Endodermal cell (in vitro differentiated cells): Measurements from ENCODE around the gene ADK. TPM values are rescaled to one million over a fixed set of nuclear protein-coding genes. Genes with fewer than 3 reads are reported as not detected.

Source experiments
- DNase-seq: peaks from one replicate; pipeline ENCODE4 v3.0.0-alpha.2; 2017
- H3K27ac ChIP-seq: 2 replicates; pipeline ENCODE4 v1.5.1; 2013; ENCODE audit warnings: mild to moderate bottlenecking, low read depth, low read length, moderate library complexity
- H3K27me3 ChIP-seq: 2 replicates; pipeline ENCODE4 v1.6.1; 2013; ENCODE audit warnings: mild to moderate bottlenecking, low read length, moderate library complexity; ENCODE audit not compliant: insufficient read depth, control insufficient read depth, poor library complexity, severe bottlenecking
- H3K36me3 ChIP-seq: 2 replicates; pipeline ENCODE4 v1.7.0; 2013; ENCODE audit warnings: mild to moderate bottlenecking, low read length, moderate library complexity; ENCODE audit not compliant: control insufficient read depth, insufficient read depth
- H3K4me1 ChIP-seq: one replicate; pipeline ENCODE4 v1.7.0; 2013; ENCODE audit warnings: low read length; ENCODE audit not compliant: control insufficient read depth, insufficient read depth
- H3K4me3 ChIP-seq: 2 replicates; pipeline ENCODE4 v1.5.1; 2013; ENCODE audit warnings: mild to moderate bottlenecking, low read length, moderate library complexity
- H3K9ac ChIP-seq: 2 replicates; pipeline ENCODE4 v1.6.1; 2013; ENCODE audit warnings: mild to moderate bottlenecking, low read length, moderate library complexity; ENCODE audit not compliant: poor library complexity, severe bottlenecking; ENCODE audit errors: extremely low read depth
- H3K9me3 ChIP-seq: 2 replicates; pipeline ENCODE4 v1.6.1; 2013; ENCODE audit warnings: mild to moderate bottlenecking, low read length, moderate library complexity; ENCODE audit not compliant: control insufficient read depth
- H3K27ac Mint-ChIP-seq: 2 replicates; pipeline ENCODE4 v1.8.0; 2020; ENCODE audit warnings: mixed read lengths
- H3K27me3 Mint-ChIP-seq: 2 replicates; pipeline ENCODE4 v1.8.0; 2021; ENCODE audit warnings: mild to moderate bottlenecking, mixed read lengths; ENCODE audit not compliant: insufficient read depth
- H3K36me3 Mint-ChIP-seq: 2 replicates; pipeline ENCODE4 v1.8.0; 2020; ENCODE audit warnings: low read depth, mixed read lengths
- H3K4me1 Mint-ChIP-seq: 2 replicates; pipeline ENCODE4 v1.8.0; 2020; ENCODE audit warnings: mixed read lengths
- H3K4me3 Mint-ChIP-seq: 2 replicates; pipeline ENCODE4 v1.8.0; 2020; ENCODE audit warnings: mild to moderate bottlenecking, moderate library complexity, mixed read lengths
- H3K9me3 Mint-ChIP-seq: 2 replicates; pipeline ENCODE4 v1.8.0; 2020; ENCODE audit warnings: mild to moderate bottlenecking, mixed read lengths
- CTCF ChIP-seq: fragments of 200-600 bp; sonication (generic); conservative IDR thresholded peaks from 2 replicates; pipeline ENCODE4 v1.5.0; 2021; ENCODE audit warnings: antibody characterized with exemption, mild to moderate bottlenecking
- WGBS, 2 experiments: methylation state at CpG; one replicate each; pipeline versions ENCODE4 v1.1.5 to v1.1.7; 2013; ENCODE audit warnings: missing lambda C conversion rate in 2 of 2, mixed read lengths in 1 of 2; ENCODE audit not compliant: insufficient coverage in 1 of 2, insufficient read length in 1 of 2; 5-methylcytosine and 5-hydroxymethylcytosine counted together
- total RNA-seq, 2 donors: library from RNA; stranded (reverse); fragmentation: NEBNext Ultra II Directional in 1 of 2; extraction: Animal tissue kit (Norgen Biotek cat#: 25700) in 1 of 2; gene quantifications; 2 replicates in 1 of 2; 3 replicates in 1 of 2; pipeline ENCODE4 v1.2.1, GENCODE V29; 2021

ADK gene
- total RNA-seq, 2 donors from 2014 or later: 23.6 to 36.7 TPM

DNA sequence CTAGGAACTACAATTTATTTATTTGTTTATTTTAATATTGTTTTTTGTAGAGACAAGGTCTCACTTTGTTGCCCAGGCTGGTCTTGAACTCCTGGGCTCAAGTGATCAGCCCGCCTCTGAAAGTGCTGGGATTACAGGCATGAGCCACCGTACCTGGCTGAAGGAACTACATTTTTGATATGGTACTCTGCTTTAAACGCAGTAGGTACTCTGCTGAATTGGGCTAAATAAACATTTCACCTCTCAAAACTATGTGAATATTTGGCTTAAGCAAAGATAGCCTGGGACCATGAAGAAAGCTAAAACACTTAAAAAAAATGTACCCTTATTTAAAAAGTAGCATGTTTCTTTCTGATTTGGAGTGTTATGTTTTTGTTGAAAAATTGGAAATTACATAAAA is 138.2 kb downstream of the ADK start:
- Histone ChIP-seq H3K9me3 (peaks cover 4% of the 10 kb centered on the region), H3K4me3 (no peak overlapping the region), H3K9ac (no peak overlapping the region), H3K4me1 (no peaks in the 10 kb centered on the region), H3K27me3 (no peaks in the 10 kb centered on the region), H3K27ac (no peak overlapping the region), H3K36me3 (no peaks in the 10 kb centered on the region)
- no peak for TF ChIP-seq CTCF
- WGBS, 2 experiments: 91 to 94% methylated on average over 3 of the region's 3 CpGs
- no peak overlapping the region for H3K4me3 Mint-ChIP-seq
- no peaks in the 10 kb centered on the region for H3K27me3 Mint-ChIP-seq
- no peak overlapping the region for H3K27ac Mint-ChIP-seq
- H3K9me3 Mint-ChIP-seq: no peaks in the 10 kb centered on the region
- H3K4me1 Mint-ChIP-seq: no peaks in the 10 kb centered on the region
- DNase-seq: no peak
- H3K36me3 Mint-ChIP-seq: no peaks in the 10 kb centered on the region

DNA sequence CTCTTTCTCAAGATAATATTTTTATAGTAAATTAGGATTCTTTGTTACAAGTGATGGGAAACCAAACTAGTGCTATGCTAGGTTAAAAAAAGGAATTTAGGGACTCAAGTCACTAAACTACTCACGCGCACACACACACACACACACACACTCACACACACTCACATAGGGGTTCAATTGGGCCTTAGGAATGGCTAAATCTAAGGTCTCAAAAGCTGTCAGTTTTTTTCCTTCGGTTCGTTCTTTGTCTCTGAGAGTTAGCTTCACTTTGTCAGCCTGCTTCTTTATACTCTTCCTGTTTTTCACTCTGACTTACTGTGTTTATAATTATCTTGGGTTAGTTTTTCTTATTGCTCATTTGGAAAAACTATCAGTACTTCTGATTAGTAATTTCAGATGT is 138.9 kb downstream of the ADK start:
- H3K36me3 Mint-ChIP-seq: no peaks in the 10 kb centered on the region
- WGBS, 2 experiments: 72 to 83% methylated on average over 1 to 4 of the region's 4 CpGs
- Histone ChIP-seq H3K27me3 (no peaks in the 10 kb centered on the region), H3K27ac (no peak overlapping the region), H3K9ac (no peak overlapping the region), H3K4me3 (no peak overlapping the region), H3K9me3 (no peaks in the 10 kb centered on the region), H3K4me1 (no peaks in the 10 kb centered on the region), H3K36me3 (no peaks in the 10 kb centered on the region)
- no peak for DNase-seq
- no peak overlapping the region for H3K4me3 Mint-ChIP-seq
- H3K27me3 Mint-ChIP-seq: no peaks in the 10 kb centered on the region
- no peaks in the 10 kb centered on the region for H3K4me1 Mint-ChIP-seq
- H3K9me3 Mint-ChIP-seq: no peaks in the 10 kb centered on the region
- TF ChIP-seq CTCF: no peak
- H3K27ac Mint-ChIP-seq: no peak overlapping the region

GRCh38 chr10:74290708-74291107 is 139.7 kb downstream of the ADK start:
- 100% methylated on average over 1 of the region's 1 CpG; no CpG with 5 or more reads in 1 of the 2 experiments for WGBS, 2 experiments
- no peaks in the 10 kb centered on the region for H3K27me3 ChIP-seq
- no peaks in the 10 kb centered on the region for H3K9me3 Mint-ChIP-seq
- no peak overlapping the region for H3K27ac ChIP-seq
- H3K4me1 Mint-ChIP-seq: no peaks in the 10 kb centered on the region
- H3K36me3 ChIP-seq: no peaks in the 10 kb centered on the region
- no peak overlapping the region for H3K9ac ChIP-seq
- no peak overlapping the region for H3K4me3 Mint-ChIP-seq
- no peaks in the 10 kb centered on the region for H3K4me1 ChIP-seq
- H3K27ac Mint-ChIP-seq: no peak overlapping the region
- no peaks in the 10 kb centered on the region for H3K27me3 Mint-ChIP-seq
- H3K36me3 Mint-ChIP-seq: no peaks in the 10 kb centered on the region
- no peak for DNase-seq
- no peak for TF ChIP-seq CTCF
- H3K4me3 ChIP-seq: no peak overlapping the region
- no peaks in the 10 kb centered on the region for H3K9me3 ChIP-seq
